A549 (cell line): ENCODE measurements around the gene SLCO1B1. TPM values are rescaled to one million over a fixed set of nuclear protein-coding genes. Genes with fewer than 3 reads are reported as not detected.
A peak's percentile ranks its signal among the peaks of the same experiment; 100 is the strongest.

ENCODE experiments used
- ATAC-seq, 2 experiments: fragments of 200-7000 bp in 1 of 2; fragments of >200 bp in 1 of 2; cut with Nextera tagmentation in 1 of 2; cut with Tn5 transposase in 1 of 2; 3 replicates each; pipeline versions ENCODE4 v1.8.0 to v1.9.1; 2018 to 2020; ENCODE audit warnings: mild to moderate bottlenecking in 1 of 2, moderate library complexity in 1 of 2
- CTCF ChIA-PET: fragments of 300-600 bp; sonication (Branson Sonifier 250); formaldehyde crosslinking; extraction: SDS; loops from one replicate; lab custom pipeline; 2021; ENCODE audit warnings: antibody characterized with exemption, inconsistent platforms; lab: Yijun Ruan, JAX
- POLR2A ChIA-PET: fragments of 350-600 bp; formaldehyde crosslinking; extraction: SDS; loops from one replicate; lab custom pipeline; 2021; ENCODE audit warnings: antibody characterized with exemption, inconsistent platforms; lab: Yijun Ruan, JAX
- DNase-seq, 2 experiments: peaks; one replicate each; pipeline versions ENCODE4 v3.0.0 to v3.0.0-alpha.2; 2011 to 2016; ENCODE audit warnings: low read depth in 1 of 2, low spot score in 1 of 2
- FAIRE-seq: peaks from 2 replicates; lab custom pipeline; 2011; peaks lifted over from hg19 to GRCh38; lab: Jason Lieb, UNC
- H3K27ac ChIP-seq, 2 experiments: fragments of >200 bp; sonication (Bioruptor Twin); formaldehyde crosslinking; 3 replicates each; pipeline ENCODE4 v1.5.1; 2016 to 2017
- H3K4me1 ChIP-seq: fragments of >200 bp; sonication (Bioruptor Twin); formaldehyde crosslinking; 3 replicates; pipeline ENCODE4 v1.6.1; 2016
- H3K4me2 ChIP-seq: fragments of >200 bp; sonication (Bioruptor Twin); formaldehyde crosslinking; 3 replicates; pipeline ENCODE4 v1.6.1; 2016
- H3K4me3 ChIP-seq: fragments of >200 bp; sonication (Bioruptor Twin); formaldehyde crosslinking; 3 replicates; pipeline ENCODE4 v1.5.1; 2016
- H3K9me3 ChIP-seq: fragments of >200 bp; sonication (Bioruptor Twin); formaldehyde crosslinking; 3 replicates; pipeline ENCODE4 v1.6.1; 2016
- ATOH8 ChIP-seq: fragments of 250-450 bp; sonication (Bioruptor Pico); IDR thresholded peaks from 2 replicates; pipeline ENCODE4 v1.5.0; 2020; ENCODE audit warnings: low read depth, mild to moderate bottlenecking, moderate library complexity
- EHMT2 ChIP-seq: fragments of 200-600 bp; sonication (generic); IDR thresholded peaks from 2 replicates; pipeline ENCODE4 v1.6.1; 2016; ENCODE audit warnings: antibody characterized with exemption, low read depth, mild to moderate bottlenecking, moderate library complexity
- FOSB ChIP-seq: fragments of 250-450 bp; sonication (Bioruptor Pico); IDR thresholded peaks from 2 replicates; pipeline ENCODE4 v1.5.0; 2020; ENCODE audit warnings: mild to moderate bottlenecking, moderate library complexity
- FOXS1 ChIP-seq: fragments of 250-450 bp; sonication (Bioruptor Pico); IDR thresholded peaks from 2 replicates; pipeline ENCODE4 v1.5.0; 2020; ENCODE audit warnings: mild to moderate bottlenecking, moderate library complexity
- HES2 ChIP-seq: fragments of >200 bp; sonication (Bioruptor Twin); formaldehyde crosslinking; IDR thresholded peaks from 2 replicates; pipeline ENCODE4 v1.6.1; 2016
- HEYL ChIP-seq: fragments of 250-450 bp; sonication (Bioruptor Pico); IDR thresholded peaks from 2 replicates; pipeline ENCODE4 v1.8.0; 2021; ENCODE audit warnings: mild to moderate bottlenecking, moderate library complexity
- HOXA7 ChIP-seq: fragments of 250-450 bp; sonication (Bioruptor Pico); IDR thresholded peaks from 2 replicates; pipeline ENCODE4 v1.5.0; 2020; ENCODE audit warnings: mild to moderate bottlenecking, moderate library complexity
- KDM1A ChIP-seq: fragments of 200-600 bp; sonication (generic); IDR thresholded peaks from 2 replicates; pipeline ENCODE4 v1.6.1; 2016; ENCODE audit warnings: low read depth, mild to moderate bottlenecking
- MAFK ChIP-seq: fragments of 450-650 bp; IDR thresholded peaks from 2 replicates; pipeline ENCODE4 v1.6.1; 2014; ENCODE audit not compliant: partially characterized antibody
- MYC ChIP-seq: IDR thresholded peaks from 2 replicates; pipeline ENCODE4 v1.6.1; 2012; ENCODE audit warnings: mild to moderate bottlenecking, inconsistent platforms, low read length, improper control_type of control experiment, borderline replicate concordance
- NFE2L2 ChIP-seq: fragments of 150-350 bp; conservative IDR thresholded peaks from 2 replicates; pipeline ENCODE4 v1.6.1; 2014; ENCODE audit warnings: low read length
- NR3C1 ChIP-seq: fragments of >200 bp; sonication (Bioruptor Twin); formaldehyde crosslinking; IDR thresholded peaks from 3 replicates; pipeline ENCODE4 v1.6.1; 2017
- PHF8 ChIP-seq: fragments of 200-600 bp; sonication (generic); IDR thresholded peaks from 2 replicates; pipeline ENCODE4 v1.6.1; 2016; ENCODE audit warnings: low read depth, mild to moderate bottlenecking, antibody characterized with exemption, moderate library complexity, borderline replicate concordance
- RAD21 ChIP-seq, 2 experiments: fragments of >200 bp in 1 of 2; sonication (Bioruptor Twin) in 1 of 2; formaldehyde crosslinking in 1 of 2; IDR thresholded peaks in 1 of 2; conservative IDR thresholded peaks in 1 of 2; 2 replicates in 1 of 2; 3 replicates in 1 of 2; pipeline ENCODE4 v1.6.1; 2012 to 2018; ENCODE audit warnings: inconsistent platforms in 1 of 2
- RCOR1 ChIP-seq: fragments of 150-350 bp; IDR thresholded peaks from 2 replicates; pipeline ENCODE4 v1.6.1; 2014; ENCODE audit warnings: antibody characterized with exemption, low read length, low read depth
- REST ChIP-seq: fragments of 200-600 bp; sonication (generic); IDR thresholded peaks from 2 replicates; pipeline ENCODE4 v1.6.1; 2016; ENCODE audit warnings: antibody characterized with exemption, mild to moderate bottlenecking, moderate library complexity
- SMC3 ChIP-seq: fragments of >200 bp; sonication (Bioruptor Twin); formaldehyde crosslinking; IDR thresholded peaks from 3 replicates; pipeline ENCODE4 v1.6.1; 2018; ENCODE audit warnings: inconsistent platforms
- SREBF2 ChIP-seq: fragments of 450-650 bp; IDR thresholded peaks from 2 replicates; pipeline ENCODE4 v1.6.1; 2014; ENCODE audit warnings: mild to moderate bottlenecking, moderate library complexity
- WGBS: methylation state at CpG from one replicate; pipeline ENCODE4 v1.1.6; 2017; ENCODE audit errors: missing lambda C conversion rate; 5-methylcytosine and 5-hydroxymethylcytosine counted together
- polyA plus RNA-seq, 4 experiments: library from polyadenylated mRNA; depleted of rRNA in 3 of 4; stranded (reverse); fragments of >200 nt; fragmentation: RNase III in 1 of 4; extraction: RNeasy Plus Mini Kit Qiagen cat#74134 plus additional on column Dnase treatment in 1 of 4; gene quantifications; 2 replicates in 3 of 4; 3 replicates in 1 of 4; pipeline ENCODE4 v1.2.3, GENCODE V29; 2011 to 2017
- TF ChIP-seq, protein P1 (sequence below): IDR thresholded peaks from 2 replicates; pipeline ENCODE4 v1.6.1; 2012
- TF ChIP-seq, protein P2 (sequence below): fragments of >200 bp; sonication (Bioruptor Twin); formaldehyde crosslinking; IDR thresholded peaks from 3 replicates; pipeline ENCODE4 v1.5.1; 2016

SLCO1B1 gene
- polyA plus RNA-seq, 2 of the 4 experiments (the other 2 are of a cell fraction): 2.0 to 2.4 TPM

GRCh38 chr12:21239866-21240265, 108.9 kb downstream of the SLCO1B1 start:
- POLR2A ChIA-PET: no interaction called here
- no peak for ATAC-seq
- H3K27ac ChIP-seq: no peak overlapping the region
- peak; percentile 46 for FAIRE-seq
- H3K4me2 ChIP-seq: no peak overlapping the region
- TF ChIP-seq NFE2L2: no peak
- TF ChIP-seq NR3C1: no peak
- TF ChIP-seq, protein P1, sequence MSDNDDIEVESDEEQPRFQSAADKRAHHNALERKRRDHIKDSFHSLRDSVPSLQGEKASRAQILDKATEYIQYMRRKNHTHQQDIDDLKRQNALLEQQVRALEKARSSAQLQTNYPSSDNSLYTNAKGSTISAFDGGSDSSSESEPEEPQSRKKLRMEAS: no peak
- no peak for TF ChIP-seq RCOR1
- TF ChIP-seq ATOH8 (CRISPR knock-in tag): no peak
- no peak for TF ChIP-seq FOXS1 (CRISPR knock-in tag)
- no peak for TF ChIP-seq SMC3
- TF ChIP-seq HOXA7: no peak
- TF ChIP-seq HES2: no peak
- TF ChIP-seq EHMT2: no peak
- no peak for TF ChIP-seq HEYL (CRISPR knock-in tag)
- TF ChIP-seq REST: no peak
- TF ChIP-seq KDM1A: no peak
- no peak for TF ChIP-seq MYC
- TF ChIP-seq FOSB: no peak
- TF ChIP-seq PHF8: no peak
- TF ChIP-seq, all 56 proteins: peak for 0
- H3K4me1 ChIP-seq: no peaks in the 10 kb centered on the region
- H3K9me3 ChIP-seq: no peaks in the 10 kb centered on the region
- WGBS: 71% methylated on average over 4 of the region's 4 CpGs
- CTCF ChIA-PET: no interaction called here
- H3K4me3 ChIP-seq: no peak overlapping the region
- DNase-seq: no peak

DNA sequence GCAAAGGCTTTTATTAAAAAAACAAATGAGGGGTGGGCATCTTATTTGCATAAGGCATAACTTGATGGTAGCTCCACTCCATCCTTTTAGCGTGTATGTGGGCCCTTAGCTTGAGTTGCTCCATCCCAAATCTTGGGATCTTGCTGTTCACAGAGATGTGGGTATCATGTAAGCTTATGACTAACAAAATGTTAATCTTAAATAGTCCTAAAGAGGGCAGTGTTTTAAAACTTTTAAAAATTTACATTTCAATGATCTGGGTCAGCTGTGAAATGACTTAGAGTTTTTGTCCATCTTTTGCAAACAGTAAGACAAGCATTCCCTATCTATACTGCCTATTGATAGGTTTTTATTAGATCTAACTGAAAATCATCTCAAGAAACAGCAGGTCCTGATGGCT, 117.7 kb downstream of the SLCO1B1 start:
- Histone ChIP-seq H3K4me3 (no peak overlapping the region), H3K27ac (no peak overlapping the region), H3K9me3 (no peaks in the 10 kb centered on the region), H3K4me2 (no peak overlapping the region)
- ATAC-seq (peak; percentile 76 to 80; a peak in 5 of 6 replicates), DNase-seq (peak in 1 of 2 experiments; percentile 11), FAIRE-seq (no peak)
- 7% methylated on average over 1 of the region's 1 CpG for WGBS
- POLR2A ChIA-PET: no interaction called here
- CTCF ChIA-PET: interaction anchor here (0.7 to 1.4 kb wide), 6 partner anchors 10 to 436 kb away, joined by 3 to 4 read pairs (median 3); partner anchors contain the start of genes GOLT1B and RECQL
- TF ChIP-seq FOSB: no peak
- peak; percentile 38; the same call in 1 of the 3 replicates for TF ChIP-seq SMC3
- peak; percentile 41 to 57 for TF ChIP-seq RAD21 (conservative IDR thresholded peaks at IDR 0.05 in 1 of 2, IDR thresholded peaks at IDR 0.05 in 1 of 2)
- TF ChIP-seq, protein P2, sequence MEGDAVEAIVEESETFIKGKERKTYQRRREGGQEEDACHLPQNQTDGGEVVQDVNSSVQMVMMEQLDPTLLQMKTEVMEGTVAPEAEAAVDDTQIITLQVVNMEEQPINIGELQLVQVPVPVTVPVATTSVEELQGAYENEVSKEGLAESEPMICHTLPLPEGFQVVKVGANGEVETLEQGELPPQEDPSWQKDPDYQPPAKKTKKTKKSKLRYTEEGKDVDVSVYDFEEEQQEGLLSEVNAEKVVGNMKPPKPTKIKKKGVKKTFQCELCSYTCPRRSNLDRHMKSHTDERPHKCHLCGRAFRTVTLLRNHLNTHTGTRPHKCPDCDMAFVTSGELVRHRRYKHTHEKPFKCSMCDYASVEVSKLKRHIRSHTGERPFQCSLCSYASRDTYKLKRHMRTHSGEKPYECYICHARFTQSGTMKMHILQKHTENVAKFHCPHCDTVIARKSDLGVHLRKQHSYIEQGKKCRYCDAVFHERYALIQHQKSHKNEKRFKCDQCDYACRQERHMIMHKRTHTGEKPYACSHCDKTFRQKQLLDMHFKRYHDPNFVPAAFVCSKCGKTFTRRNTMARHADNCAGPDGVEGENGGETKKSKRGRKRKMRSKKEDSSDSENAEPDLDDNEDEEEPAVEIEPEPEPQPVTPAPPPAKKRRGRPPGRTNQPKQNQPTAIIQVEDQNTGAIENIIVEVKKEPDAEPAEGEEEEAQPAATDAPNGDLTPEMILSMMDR: peak; percentile 36
- no peak for TF ChIP-seq SREBF2
- TF ChIP-seq MAFK: no peak
- TF ChIP-seq, all 56 proteins: peak for 3
- H3K4me1 ChIP-seq: no peaks in the 10 kb centered on the region
